Neural cell (in vitro differentiated cells): ENCODE data around the gene UBE2E3.

Source experiments
- POLR2AphosphoS5 ChIP-seq: IDR thresholded peaks from 2 replicates; pipeline ENCODE4 v1.6.1; 2012
- RAD21 ChIP-seq: fragments of 450-650 bp; conservative IDR thresholded peaks from 2 replicates; pipeline ENCODE4 v1.6.1; 2014; ENCODE audit warnings: antibody characterized with exemption, mild to moderate bottlenecking, moderate library complexity
- TAF1 ChIP-seq: IDR thresholded peaks from 2 replicates; pipeline ENCODE4 v1.6.1; 2012; ENCODE audit warnings: low read depth
- TF ChIP-seq, protein P1 (sequence below): fragments of 450-650 bp; IDR thresholded peaks from 2 replicates; pipeline ENCODE4 v1.5.1; 2014; ENCODE audit warnings: antibody characterized with exemption, mild to moderate bottlenecking, moderate library complexity; ENCODE audit not compliant: poor library complexity, severe bottlenecking
- TF ChIP-seq, protein P2 (sequence below): IDR thresholded peaks from 2 replicates; pipeline ENCODE4 v1.6.1; 2012; ENCODE audit warnings: borderline replicate concordance

DNA sequence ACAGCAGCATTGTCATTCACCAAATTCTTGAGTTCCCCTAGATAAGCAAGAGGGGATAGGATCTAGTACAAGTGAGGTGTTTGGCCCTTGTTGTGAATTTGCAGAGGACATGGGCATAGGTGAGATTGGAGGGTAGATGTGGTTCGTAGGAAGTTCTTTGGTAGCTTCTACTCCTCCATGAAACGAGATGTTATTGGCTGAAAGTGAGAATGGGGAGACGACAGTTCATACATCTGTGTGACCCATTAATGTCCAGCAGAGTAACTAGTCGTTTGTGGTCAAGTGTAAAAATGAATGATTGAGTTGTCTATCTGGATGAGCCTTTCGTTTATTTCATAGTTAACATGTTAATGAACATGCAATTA is 90.4 kb downstream of the UBE2E3 start:
- TF ChIP-seq, protein P1, sequence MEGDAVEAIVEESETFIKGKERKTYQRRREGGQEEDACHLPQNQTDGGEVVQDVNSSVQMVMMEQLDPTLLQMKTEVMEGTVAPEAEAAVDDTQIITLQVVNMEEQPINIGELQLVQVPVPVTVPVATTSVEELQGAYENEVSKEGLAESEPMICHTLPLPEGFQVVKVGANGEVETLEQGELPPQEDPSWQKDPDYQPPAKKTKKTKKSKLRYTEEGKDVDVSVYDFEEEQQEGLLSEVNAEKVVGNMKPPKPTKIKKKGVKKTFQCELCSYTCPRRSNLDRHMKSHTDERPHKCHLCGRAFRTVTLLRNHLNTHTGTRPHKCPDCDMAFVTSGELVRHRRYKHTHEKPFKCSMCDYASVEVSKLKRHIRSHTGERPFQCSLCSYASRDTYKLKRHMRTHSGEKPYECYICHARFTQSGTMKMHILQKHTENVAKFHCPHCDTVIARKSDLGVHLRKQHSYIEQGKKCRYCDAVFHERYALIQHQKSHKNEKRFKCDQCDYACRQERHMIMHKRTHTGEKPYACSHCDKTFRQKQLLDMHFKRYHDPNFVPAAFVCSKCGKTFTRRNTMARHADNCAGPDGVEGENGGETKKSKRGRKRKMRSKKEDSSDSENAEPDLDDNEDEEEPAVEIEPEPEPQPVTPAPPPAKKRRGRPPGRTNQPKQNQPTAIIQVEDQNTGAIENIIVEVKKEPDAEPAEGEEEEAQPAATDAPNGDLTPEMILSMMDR = no peak
- TF ChIP-seq POLR2AphosphoS5 (no peak), RAD21 (no peak), TAF1 (no peak)
- TF ChIP-seq, protein P2, sequence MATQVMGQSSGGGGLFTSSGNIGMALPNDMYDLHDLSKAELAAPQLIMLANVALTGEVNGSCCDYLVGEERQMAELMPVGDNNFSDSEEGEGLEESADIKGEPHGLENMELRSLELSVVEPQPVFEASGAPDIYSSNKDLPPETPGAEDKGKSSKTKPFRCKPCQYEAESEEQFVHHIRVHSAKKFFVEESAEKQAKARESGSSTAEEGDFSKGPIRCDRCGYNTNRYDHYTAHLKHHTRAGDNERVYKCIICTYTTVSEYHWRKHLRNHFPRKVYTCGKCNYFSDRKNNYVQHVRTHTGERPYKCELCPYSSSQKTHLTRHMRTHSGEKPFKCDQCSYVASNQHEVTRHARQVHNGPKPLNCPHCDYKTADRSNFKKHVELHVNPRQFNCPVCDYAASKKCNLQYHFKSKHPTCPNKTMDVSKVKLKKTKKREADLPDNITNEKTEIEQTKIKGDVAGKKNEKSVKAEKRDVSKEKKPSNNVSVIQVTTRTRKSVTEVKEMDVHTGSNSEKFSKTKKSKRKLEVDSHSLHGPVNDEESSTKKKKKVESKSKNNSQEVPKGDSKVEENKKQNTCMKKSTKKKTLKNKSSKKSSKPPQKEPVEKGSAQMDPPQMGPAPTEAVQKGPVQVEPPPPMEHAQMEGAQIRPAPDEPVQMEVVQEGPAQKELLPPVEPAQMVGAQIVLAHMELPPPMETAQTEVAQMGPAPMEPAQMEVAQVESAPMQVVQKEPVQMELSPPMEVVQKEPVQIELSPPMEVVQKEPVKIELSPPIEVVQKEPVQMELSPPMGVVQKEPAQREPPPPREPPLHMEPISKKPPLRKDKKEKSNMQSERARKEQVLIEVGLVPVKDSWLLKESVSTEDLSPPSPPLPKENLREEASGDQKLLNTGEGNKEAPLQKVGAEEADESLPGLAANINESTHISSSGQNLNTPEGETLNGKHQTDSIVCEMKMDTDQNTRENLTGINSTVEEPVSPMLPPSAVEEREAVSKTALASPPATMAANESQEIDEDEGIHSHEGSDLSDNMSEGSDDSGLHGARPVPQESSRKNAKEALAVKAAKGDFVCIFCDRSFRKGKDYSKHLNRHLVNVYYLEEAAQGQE = no peak
